Loucy (cell line): ENCODE data around the gene DCST1.

Experiments used
- H2AFZ ChIP-seq: fragments of 200-600 bp; sonication (generic); 2 replicates; pipeline ENCODE4 v1.6.0; 2016; ENCODE audit warnings: antibody characterized with exemption, mild to moderate bottlenecking, low read length, moderate library complexity
- H3F3A ChIP-seq: fragments of 200-600 bp; 2 replicates; pipeline ENCODE4 v1.6.0; 2016; ENCODE audit warnings: antibody characterized with exemption, low read depth, mild to moderate bottlenecking
- H3K27me3 ChIP-seq: fragments of 200-600 bp; sonication (generic); 2 replicates; pipeline ENCODE4 v1.6.1; 2014; ENCODE audit warnings: low read length, mild to moderate bottlenecking; ENCODE audit not compliant: insufficient read depth, poor library complexity, severe bottlenecking
- H3K36me3 ChIP-seq: fragments of 200-600 bp; sonication (generic); 2 replicates; pipeline ENCODE4 v1.6.1; 2016; ENCODE audit warnings: low read length; ENCODE audit not compliant: insufficient read depth
- H3K4me1 ChIP-seq: fragments of 200-600 bp; sonication (generic); 2 replicates; pipeline ENCODE4 v1.5.1; 2014; ENCODE audit warnings: low read length, mild to moderate bottlenecking; ENCODE audit not compliant: insufficient read depth, poor library complexity, severe bottlenecking
- H3K4me2 ChIP-seq: fragments of 200-600 bp; sonication (generic); 2 replicates; pipeline ENCODE4 v1.6.0; 2014; ENCODE audit warnings: antibody characterized with exemption, low read length, low read depth, mild to moderate bottlenecking; ENCODE audit not compliant: poor library complexity, severe bottlenecking
- H3K4me3 ChIP-seq: fragments of 200-600 bp; sonication (generic); 2 replicates; pipeline ENCODE4 v1.5.1; 2014; ENCODE audit warnings: low read length, mild to moderate bottlenecking, mixed read lengths; ENCODE audit not compliant: poor library complexity, severe bottlenecking
- H3K79me2 ChIP-seq: fragments of 200-600 bp; sonication (generic); 2 replicates; pipeline ENCODE4 v1.6.1; 2014; ENCODE audit warnings: low read length; ENCODE audit not compliant: insufficient read depth
- H3K9ac ChIP-seq: fragments of 200-600 bp; sonication (generic); 2 replicates; pipeline ENCODE4 v1.6.0; 2014; ENCODE audit warnings: mild to moderate bottlenecking, low read depth, low read length, moderate library complexity; ENCODE audit not compliant: poor library complexity, severe bottlenecking
- H3K9me2 ChIP-seq: fragments of 200-600 bp; sonication (generic); replicated peaks from 2 replicates; pipeline ENCODE4 v1.6.1; 2016; ENCODE audit warnings: low read depth, low read length, mixed read lengths
- H3K9me3 ChIP-seq: fragments of 200-600 bp; sonication (generic); 2 replicates; pipeline ENCODE4 v1.6.1; 2014; ENCODE audit warnings: mild to moderate bottlenecking, antibody characterized with exemption, low read length, low read depth; ENCODE audit not compliant: insufficient read depth
- H4K20me1 ChIP-seq: fragments of 200-600 bp; sonication (generic); 2 replicates; pipeline ENCODE4 v1.6.0; 2014; ENCODE audit warnings: antibody characterized with exemption, low read length, mild to moderate bottlenecking; ENCODE audit not compliant: insufficient read depth, poor library complexity, severe bottlenecking
- CTCF ChIP-seq: fragments of 200-600 bp; sonication (generic); conservative IDR thresholded peaks from 2 replicates; pipeline ENCODE4 v1.5.1; 2014; ENCODE audit warnings: mild to moderate bottlenecking, antibody characterized with exemption, low read length
- EZH2phosphoT487 ChIP-seq: fragments of 200-600 bp; IDR thresholded peaks from 2 replicates; pipeline ENCODE4 v1.6.1; 2018; ENCODE audit warnings: antibody characterized with exemption, mild to moderate bottlenecking, moderate library complexity, borderline replicate concordance

Gene DCST1

GRCh38 chr1:155052439-155053395, 19.1 kb downstream of the DCST1 start:
- H3F3A ChIP-seq: no peaks in the 10 kb centered on the region
- peak overlapping the region; percentile 79 for H3K4me3 ChIP-seq

GRCh38 chr1:155053531-155054105, 20.0 kb downstream of the DCST1 start:
- H2AFZ ChIP-seq: no peak overlapping the region
- H3K4me3 ChIP-seq: peak overlapping the region; percentile 79
- no peaks in the 10 kb centered on the region for H3K9me3 ChIP-seq
- H3K9me2 ChIP-seq: no peaks in the 10 kb centered on the region
- TF ChIP-seq CTCF (no peak), EZH2phosphoT487 (no peak)
- H3F3A ChIP-seq: no peaks in the 10 kb centered on the region
- peak overlapping the region; percentile 86 for H3K4me2 ChIP-seq
- no peaks in the 10 kb centered on the region for H3K27me3 ChIP-seq
- peak overlapping the region; percentile 71 for H3K9ac ChIP-seq
- no peaks in the 10 kb centered on the region for H3K36me3 ChIP-seq
- H4K20me1 ChIP-seq: no peaks in the 10 kb centered on the region
- H3K4me1 ChIP-seq: peaks cover 23% of the 10 kb centered on the region
- H3K79me2 ChIP-seq: no peaks in the 10 kb centered on the region; the same call in 1 of the 2 replicates

More at GRCh38 chr1:155052439-155053395, 19.1 kb downstream of the DCST1 start:
- H3K4me2 ChIP-seq: peak overlapping the region; percentile 86
- H3K9me3 ChIP-seq: no peaks in the 10 kb centered on the region
- H3K9ac ChIP-seq: peak overlapping the region; percentile 71
- peaks cover 23% of the 10 kb centered on the region for H3K4me1 ChIP-seq
- H2AFZ ChIP-seq: peak overlapping the region; percentile 83
- no peaks in the 10 kb centered on the region for H3K27me3 ChIP-seq
- H3K36me3 ChIP-seq: no peaks in the 10 kb centered on the region
- H3K79me2 ChIP-seq: no peaks in the 10 kb centered on the region; the same call in 1 of the 2 replicates
- H3K9me2 ChIP-seq: no peaks in the 10 kb centered on the region
- TF ChIP-seq EZH2phosphoT487 (no peak), CTCF (peak; percentile 54)
- no peaks in the 10 kb centered on the region for H4K20me1 ChIP-seq

- H3K36me3 ChIP-seq: no peaks in the 10 kb centered on the region
- H2AFZ ChIP-seq: no peak overlapping the region
- no peak overlapping the region for H3K4me2 ChIP-seq
- H4K20me1 ChIP-seq: no peaks in the 10 kb centered on the region
- H3K27me3 ChIP-seq: no peaks in the 10 kb centered on the region
- H3K4me1 ChIP-seq: peaks cover 26% of the 10 kb centered on the region
- H3K9ac ChIP-seq: no peak overlapping the region
- TF ChIP-seq CTCF: no peak
- TF ChIP-seq EZH2phosphoT487: no peak
- H3F3A ChIP-seq: no peaks in the 10 kb centered on the region
- H3K79me2 ChIP-seq: no peaks in the 10 kb centered on the region; the same call in 1 of the 2 replicates
- no peaks in the 10 kb centered on the region for H3K9me2 ChIP-seq
- H3K9me3 ChIP-seq: no peaks in the 10 kb centered on the region
- no peak overlapping the region for H3K4me3 ChIP-seq
These were observed 23.5 kb downstream of the DCST1 start for GRCh38 chr1:155057104-155057503.
